Measurements from ENCODE around the gene ADAM19.

The ADAM19 gene

DNA sequence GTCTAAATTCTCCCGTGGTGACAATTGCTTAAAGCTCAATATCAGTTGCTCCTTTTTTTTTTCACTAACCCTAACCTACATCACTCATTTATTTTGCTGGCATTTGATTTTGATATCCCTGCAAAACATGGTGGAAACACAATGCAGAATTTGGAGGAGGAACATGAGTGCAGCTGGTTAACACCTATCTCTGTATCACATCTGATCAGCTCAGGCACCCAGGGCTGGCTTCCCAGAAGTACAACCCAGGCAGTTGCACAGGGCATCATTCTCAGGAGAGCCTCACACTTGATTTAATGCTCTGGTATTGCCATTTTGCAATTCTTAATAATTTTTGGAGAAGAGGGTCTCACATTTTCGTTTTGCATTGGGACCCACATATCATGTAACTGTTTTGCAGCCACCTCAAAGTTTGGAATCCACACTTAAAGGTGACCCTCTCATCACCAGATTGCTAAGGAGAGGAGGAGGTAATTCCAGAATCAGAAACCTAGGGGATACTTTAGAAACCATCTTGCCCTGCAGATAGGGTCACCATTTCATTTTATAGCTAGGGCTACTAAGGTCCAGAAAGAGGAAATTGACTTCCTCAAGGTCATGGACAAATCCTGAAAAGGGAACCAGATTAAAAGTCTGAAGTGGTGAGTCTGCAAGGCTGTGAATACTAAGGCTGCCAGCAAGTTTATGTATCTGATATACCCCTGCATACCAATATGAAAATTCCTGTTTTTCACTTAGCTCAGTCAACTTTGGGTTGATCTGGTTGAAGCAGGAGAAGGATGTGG lies 19.3 kb upstream of the ADAM19 start:
- DNase-seq: no peak

DNA sequence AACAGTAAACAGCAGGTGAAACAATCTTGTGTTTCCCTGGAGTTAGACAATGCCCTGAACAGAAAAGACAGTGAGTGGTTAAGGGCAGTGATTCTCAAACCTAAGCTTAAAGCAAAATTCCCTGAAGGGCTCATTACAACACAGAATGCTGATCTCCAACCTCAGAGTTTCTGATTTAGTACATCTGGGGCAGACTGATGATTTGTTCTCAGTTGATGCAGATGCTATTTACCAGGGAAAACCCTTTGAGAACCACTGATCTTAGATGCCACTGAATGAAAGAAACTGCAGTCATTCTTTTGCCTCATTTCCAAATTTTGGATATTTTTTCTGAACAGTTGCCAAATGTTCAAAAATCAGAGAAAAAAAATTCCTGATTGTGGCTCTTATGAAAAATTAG lies 18.7 kb upstream of the ADAM19 start:
- no peak for DNase-seq

DNA sequence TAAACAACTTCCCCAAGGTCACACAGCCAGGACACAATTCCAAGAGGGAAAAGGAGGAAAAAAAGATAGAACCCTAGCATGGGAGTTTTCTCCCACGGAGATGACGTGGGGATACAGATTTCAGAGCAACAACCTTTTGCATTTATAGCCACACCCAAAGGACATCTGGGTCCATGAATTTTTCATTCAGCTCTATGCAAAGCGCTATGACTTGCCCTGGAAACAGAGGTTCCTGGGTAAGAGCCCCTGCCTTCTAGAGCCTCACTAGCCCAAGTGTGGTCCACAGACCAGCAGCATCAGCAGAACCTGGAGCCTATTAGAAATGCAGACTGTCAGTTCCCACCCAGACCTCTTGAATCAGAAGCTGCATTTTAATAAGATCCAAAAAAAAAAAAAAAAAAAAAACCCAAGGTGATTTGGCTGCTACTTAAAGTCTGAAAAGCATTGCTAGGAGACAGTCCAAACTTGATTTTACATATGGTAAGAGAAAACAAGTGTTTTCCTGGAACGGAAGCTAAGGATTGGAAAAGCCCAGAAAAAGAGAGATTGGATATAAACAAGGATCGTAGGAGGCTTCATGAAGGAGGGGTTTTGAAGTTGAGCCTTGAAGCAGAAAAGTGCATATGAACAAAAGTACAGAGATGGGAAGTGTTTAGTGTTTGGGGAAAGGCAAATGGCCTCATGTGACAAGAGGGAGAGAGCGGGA lies 17.6 kb upstream of the ADAM19 start:
- no peak for DNase-seq

DNA sequence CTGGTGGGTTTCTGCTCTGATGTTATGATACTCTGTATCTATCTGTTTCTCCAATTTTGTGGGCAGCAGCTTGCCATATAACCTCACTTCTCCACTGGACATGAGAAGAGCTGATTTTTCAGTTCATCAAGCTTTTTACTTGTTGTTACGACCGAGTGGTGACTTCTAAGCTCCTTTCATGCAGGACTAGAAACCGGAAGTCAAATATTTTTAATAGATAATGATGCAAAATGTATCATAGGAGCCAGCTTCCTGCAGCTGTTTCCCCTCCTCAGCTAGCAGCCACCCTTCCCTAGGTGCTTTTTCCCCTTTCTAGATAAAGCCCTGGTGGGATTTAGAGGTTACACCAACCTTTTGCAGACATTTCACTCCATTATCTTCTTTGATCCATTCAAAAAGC lies 17.0 kb upstream of the ADAM19 start:
- DNase-seq: no peak

DNA sequence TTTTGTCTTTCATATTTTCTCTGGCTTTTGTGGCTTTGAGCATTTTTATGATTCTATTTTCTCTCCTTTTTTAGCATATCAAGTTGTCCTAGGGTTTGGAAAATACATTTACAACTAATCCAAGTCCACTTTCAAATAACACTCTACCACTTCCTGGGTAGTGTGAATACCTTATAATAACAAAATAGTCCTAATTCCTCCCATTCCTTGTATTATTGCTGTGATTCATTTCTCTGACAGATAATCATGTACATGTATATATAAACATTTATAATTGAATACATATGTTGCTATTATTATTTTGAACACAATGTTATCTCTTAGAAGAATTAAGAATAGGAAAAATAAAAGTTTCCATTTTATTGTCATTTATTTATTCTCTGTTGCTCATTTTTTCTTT lies 14.9 kb upstream of the ADAM19 start:
- peak; percentile 15 for DNase-seq

DNA sequence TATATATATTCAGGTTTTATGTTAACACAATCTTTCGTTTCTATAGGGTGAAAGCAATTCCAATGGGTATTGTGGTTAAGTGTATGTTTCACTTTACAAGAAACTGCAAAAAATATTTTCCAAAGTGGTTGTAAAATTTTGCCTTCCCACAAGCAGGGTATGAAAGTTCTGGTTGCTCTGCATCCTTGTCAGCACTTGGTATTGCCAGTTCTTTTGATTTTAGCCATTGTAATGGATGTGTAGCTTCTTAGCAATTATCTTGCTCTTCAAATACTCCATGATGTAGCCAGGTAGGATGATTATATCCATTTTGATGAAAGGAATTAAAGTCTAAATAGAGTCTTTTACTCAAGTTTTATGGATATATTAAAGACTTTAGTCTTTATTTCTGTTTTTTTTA lies 9.1 kb upstream of the ADAM19 start:
- DNase-seq: no peak

DNA sequence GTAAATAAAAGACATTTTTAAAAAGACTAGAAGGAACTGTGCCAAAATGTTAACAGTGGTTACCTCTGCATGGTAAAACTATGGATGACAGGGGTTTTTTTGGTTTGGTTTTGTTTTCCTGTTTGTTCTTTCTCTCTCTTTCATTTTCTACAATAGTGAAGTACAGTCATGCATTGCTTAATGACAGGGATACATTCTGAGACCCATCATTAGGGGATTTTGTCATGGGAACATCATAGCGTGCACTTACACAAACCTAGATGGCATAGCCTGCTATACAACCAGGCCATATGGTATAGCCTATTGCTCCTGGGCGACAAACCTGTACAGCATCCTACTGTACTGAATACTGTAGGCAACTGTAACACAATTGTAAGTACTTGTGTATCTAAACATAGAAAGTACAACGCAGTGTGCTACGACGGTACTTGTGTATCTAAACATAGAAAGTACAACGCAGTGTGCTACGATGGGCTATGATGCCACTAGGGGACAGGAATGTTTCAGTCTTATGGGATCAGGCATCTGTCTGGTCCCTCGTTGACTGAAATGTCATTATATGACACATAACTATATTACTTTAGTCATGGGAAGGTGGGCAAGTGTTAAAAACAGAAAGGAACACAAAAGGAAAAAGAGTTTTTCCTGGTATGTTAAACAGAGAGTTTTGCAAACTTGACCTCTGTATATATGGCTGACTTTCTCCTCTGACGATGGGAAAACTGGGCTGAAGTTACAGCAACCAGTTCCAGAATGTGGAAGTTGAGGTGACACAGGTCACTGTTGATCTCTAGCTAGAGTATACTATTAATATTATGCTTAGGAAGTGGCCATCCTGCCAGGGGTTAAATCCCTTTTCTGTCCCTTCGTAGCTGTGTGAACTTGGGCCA lies 7.4 kb upstream of the ADAM19 start:
- DNase-seq: no peak

DNA sequence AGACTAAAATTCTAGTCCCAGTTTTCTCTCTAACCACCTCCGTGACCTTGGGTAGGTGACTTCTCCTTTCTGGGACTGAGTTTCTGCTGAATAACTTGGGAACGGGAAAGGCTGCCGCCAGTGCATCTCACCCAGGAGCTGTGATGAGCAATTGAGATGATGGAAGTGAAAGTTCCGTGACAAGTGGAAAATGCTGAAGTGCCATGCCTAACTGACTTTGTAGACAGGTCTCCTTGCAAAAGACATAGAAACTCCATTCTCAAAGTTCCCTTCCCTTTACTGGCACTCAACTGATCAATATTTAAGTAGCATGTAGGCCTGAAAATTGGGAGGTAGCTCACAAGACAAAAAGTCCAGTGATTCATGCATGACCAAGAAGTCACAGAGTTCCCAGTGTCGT lies 6.3 kb upstream of the ADAM19 start:
- DNase-seq: no peak

DNA sequence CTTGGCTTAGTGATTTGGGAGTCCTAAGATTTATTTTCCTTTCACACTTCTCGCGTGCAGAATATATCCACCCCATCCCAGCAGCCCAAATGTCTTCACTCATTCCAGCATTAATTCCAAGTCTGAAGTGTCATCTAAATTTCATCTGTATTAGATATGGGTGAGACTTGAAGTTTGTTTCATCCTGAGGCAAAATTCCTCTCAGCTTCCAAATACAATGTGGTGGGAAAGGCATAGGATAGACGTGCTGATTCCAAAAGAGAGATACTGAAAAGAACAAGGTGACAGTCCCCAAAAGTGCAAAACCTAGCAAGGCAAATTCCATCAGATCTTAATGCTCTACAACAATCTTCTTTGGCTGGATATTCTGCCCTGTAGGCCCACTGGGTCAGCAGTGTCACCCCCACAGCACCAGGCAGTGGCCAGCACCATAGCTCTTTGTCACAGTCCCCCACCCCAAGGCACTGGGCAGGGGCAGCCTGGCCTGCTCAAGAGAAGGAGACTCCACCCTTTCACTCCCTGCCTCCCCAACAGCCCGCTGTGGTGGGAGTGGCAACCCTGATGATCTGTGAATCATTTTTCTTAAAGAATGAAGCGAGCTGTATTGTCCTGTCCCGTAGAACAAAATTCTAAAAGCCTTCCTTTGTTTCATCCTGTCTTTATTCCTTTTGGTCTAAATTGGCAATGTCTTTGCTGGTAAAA lies 2.7 kb upstream of the ADAM19 start:
- DNase-seq: no peak

DNA sequence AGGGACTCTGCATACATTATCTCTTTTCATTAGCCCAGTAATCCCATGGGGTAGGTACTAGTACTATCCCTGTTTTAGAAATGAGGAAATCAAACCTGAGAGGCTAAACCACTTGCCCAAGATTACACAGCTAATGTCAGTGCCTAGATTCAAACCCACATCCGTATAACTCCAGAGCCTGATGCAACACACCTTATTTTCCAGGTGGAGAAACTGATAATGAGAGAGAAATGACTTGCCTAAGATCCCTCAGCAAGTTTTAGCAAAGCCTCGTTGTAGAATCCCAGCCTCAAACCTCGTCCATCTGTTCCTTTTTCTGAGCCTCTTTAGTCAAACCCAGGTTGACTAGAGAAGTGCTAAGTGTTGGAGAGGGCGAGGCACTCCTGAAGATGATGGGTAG lies 1.1 kb upstream of the ADAM19 start:
- no peak for DNase-seq

DNA sequence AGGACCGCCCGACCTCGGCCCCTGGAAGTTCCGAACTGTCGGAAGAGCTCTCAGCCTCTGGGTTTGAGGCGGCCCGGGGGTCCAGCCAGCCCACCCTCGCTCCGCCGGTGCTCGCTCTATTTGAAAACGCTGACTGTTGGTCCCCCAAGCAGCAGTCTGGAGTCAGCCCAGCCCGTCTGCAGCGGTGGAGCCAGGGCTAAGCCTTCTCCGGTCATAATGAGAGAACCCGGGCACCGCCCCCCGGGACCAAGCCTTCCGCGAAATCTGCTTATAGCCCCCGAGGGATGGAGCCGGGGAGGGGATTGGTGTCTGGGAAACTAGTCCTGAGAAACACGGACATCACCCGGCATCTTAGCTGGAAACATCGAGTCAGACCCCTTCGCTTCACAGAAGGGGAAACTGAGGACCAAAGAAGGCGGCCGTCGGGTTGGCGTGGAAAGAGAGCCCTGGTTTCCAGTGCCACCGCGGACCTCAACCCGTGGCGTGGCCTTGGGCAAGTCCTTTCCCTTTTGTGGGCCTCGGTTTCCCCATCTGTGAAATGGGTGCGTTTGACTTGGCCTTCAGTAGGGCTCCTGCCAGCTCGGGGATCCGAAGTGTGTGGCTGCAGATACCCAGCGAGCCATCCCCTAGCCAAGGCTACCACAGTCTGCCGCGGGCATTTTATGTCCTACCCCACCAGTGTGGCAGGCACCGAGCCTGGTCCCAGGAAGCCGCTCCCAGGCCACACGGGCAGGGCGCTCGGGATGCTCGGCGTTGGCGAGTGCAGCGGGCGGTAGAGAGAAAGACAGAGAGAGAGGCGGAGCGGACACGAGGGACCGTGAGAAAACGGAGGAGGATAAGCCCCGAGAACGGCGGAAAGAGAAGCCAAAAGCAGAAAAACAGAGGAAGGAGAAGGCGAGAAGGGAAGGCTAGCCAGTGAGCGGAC lies 857 bp downstream of the ADAM19 start:
- DNase-seq: peak; percentile 69

DNA sequence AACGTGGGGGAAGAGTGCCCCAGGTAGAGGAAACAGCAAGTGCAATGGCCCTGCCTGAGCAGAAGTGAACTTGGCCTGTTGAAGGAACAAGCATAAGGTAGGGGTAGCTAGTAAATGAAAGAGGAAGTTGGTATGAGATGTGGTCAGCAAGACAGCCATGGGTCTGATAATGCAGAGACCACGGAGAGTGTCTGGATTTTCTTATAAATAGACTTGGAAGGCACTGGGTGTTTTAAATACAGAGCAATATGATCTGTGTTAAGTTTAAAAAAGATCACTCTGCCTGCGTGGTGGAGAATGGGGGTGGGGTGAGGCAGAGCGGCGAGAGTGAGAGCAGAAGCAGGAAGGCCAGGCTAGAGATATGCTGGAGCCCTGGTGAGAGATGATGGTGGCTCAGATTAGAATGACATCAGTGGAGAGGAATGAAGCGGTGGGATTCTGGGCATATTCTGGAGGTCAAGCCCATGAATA lies 4.2 kb downstream of the ADAM19 start:
- DNase-seq: peak; percentile 95

DNA sequence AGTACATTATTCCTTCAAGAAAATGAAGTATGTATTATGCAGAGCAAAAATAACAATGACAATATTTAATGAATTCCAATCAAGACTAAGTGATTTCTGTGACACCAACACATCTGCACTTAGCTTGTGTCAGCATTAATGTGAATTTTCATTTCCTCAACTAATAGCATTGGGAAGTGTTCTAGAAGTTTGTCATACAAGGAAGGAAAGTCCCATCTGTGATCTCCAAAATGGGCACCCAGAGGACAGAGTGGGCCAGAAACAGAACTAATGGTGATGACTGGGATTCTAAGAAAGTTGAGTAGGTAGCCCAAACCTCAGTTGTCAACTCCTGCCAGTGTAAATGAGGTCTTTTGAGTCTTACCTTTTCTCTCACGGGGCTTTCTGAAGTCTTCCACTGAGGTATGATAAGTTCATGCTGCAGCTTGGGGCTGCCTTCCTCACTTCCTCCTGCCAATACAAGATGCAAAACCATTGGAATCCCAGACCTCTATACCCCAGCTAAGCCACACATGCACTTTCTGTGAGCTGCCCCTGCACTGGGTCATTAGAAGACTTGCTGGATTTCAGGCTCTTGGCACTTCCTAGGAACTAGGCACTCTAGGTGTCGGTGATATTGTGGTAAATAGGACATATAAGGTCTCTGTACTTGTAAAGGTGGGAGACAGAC lies 4.9 kb downstream of the ADAM19 start:
- DNase-seq: no peak

DNA sequence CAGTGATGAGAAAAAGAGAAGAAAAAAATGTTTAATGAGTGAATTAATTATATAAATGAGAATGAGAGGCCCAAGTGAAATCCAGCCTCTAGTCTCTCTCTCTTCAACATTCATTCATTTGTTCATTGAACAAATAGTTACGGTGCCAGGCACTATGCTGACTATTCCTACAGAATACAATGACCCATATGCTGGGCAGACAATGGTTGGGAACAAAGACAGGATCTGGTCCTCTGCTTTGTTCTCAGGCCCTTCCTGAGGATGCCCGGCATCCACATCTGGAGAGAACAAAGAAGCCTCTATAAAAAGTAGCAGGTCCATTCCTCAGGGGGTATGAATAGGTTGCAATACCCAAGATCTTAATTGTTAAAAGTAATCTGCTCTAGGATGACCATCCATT lies 6.9 kb downstream of the ADAM19 start:
- DNase-seq: no peak

DNA sequence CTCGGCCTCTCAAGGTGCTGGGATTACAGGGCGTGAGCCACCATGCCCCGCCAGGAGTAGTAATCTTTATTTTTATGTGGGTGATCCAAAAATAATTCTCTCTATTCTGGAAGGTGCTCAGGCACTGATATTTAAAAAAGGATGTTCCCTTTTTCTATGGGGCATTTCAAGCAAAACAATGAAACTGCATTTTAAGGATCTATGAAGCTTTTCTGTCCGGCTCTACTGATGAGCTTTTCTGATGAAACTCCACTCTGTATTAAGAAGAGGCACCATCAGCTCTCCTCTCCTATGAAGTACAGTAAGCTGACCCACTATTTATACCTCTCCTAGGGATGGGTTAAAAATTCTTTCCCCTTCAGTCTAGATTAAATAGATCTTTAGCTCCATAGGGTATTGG lies 7.4 kb downstream of the ADAM19 start:
- DNase-seq: no peak

DNA sequence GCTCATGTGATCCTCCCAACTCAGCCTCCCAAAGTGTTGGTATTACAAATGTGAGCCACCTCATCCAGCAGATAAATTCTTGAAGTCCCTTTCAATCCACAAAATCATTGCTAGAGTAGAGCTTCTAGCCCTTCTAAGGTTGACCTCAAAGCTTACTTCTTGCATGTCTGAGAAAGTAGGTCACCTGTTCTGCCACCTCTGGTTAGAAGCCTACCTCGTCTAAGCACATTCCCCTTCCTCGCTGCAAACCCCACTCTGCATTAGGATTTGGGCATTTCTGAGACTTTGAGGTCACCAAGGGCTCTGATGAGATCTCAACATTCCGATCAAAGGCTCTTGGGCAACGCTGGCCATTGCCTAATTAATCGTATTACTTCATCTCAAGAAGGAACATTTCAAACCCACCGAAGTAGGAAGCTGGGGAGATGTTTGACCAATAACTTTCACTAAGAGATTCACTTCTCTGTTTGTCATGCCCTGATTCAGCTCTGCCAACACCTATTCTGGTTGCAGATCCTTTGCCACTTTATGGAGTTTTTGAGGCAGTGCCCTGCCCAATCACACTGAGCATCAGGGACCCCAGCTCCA lies 8.6 kb downstream of the ADAM19 start:
- DNase-seq: no peak

DNA sequence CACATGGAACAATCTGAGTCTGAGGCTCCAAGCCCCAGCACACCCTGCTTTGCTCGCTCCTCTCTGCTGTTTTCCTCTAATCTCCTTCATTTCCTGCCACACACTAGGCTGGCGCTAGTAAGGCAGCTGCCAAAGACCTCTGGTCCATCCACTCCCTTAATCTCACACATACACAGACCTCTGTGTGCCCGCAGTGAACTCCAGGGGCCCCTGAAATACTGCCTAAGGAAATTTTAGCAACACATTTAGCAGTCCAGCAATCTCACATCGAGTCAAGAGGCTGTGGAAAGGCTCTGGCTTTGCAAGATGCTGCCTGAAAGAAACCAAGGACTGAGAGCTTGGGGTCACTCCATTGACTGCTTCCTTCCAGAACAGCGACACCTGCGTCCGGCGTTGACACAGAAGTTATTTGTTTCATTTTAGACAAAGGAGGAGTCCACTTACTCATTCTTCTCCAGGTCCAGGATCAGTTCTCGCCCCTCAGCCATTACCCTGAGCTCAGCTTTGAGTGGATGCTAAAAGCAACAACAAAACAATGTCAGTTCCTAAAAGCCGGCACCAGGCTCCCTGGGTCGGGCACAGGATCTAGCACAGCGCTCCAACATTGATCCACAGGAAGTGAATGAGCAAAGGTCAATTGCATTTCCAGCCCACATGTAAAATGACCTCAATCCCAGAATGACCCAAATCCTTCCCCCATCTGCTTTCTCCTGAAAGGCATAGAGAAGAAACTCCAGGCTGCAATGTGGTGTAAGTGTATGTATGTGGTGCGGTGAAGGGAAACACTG lies 11.5 kb downstream of the ADAM19 start:
- no peak for DNase-seq

DNA sequence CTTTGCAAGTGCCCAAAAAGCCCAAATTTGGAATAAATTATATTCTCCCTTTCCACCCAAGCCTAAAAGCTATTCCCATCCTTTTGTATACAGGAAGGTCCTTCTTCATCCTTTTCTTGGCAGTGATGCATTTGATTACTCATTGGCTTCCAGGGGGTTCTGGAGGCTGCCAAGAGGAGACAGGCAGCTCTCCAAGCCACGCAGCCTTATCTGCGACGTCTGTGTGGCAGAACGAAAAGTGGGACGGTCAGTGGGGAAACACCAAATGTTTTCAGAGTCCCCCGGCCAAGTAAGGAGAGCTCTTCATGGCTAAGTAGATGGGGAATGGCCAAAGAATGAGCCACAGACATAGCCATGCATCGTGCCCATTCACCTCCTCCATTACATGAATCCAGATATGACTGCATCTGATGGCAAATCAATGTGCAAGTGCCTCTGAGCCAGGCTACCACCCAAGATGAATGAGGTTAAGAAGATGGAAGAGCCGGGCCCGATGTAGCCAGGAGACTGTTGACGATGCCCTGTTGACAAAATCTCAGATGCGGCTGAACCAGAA lies 12.1 kb downstream of the ADAM19 start:
- DNase-seq: peak; percentile 89

DNA sequence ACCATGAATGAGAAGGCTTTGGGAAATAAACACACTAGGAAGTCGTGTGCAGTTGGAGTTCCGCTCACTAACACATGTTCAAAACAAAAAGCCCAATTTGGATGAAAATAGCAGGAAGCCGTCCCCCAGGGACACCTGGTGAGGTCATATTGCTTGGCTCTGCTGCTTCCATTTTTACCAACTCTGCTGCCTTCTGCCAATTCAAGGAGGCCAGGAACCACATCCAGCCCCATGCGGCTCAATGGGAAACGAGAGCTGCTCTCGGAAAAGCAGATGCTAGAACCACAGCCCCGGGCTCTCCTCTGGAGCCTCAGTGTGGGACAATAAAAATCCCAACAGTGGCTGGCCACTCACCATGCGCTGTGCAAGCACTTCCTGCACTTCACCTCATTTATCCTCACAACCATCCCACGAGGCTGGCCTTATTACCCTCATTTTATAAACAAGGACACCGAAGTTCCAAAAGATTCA lies 13.4 kb downstream of the ADAM19 start:
- DNase-seq: no peak
